GM19239 (cell line): ENCODE measurements around the gene GTF2H2C.
"Not testable (repeated sequence)": the region's sequence is repeated elsewhere in the genome, so short reads cannot be mapped to it uniquely, and the experiment has no call there.

Experiments
- DNase-seq: peaks from one replicate; pipeline ENCODE4 v3.0.0; 2011; ENCODE audit warnings: low spot score; ENCODE audit not compliant: insufficient read length
- FAIRE-seq: peaks from 2 replicates; lab custom pipeline; 2011; peaks lifted over from hg19 to GRCh38; lab: Jason Lieb, UNC

The GTF2H2C gene

GRCh38 chr5:69560587-69561431, 818 bp downstream of the GTF2H2C start:
- DNase-seq, FAIRE-seq: not testable (repeated sequence)

DNA sequence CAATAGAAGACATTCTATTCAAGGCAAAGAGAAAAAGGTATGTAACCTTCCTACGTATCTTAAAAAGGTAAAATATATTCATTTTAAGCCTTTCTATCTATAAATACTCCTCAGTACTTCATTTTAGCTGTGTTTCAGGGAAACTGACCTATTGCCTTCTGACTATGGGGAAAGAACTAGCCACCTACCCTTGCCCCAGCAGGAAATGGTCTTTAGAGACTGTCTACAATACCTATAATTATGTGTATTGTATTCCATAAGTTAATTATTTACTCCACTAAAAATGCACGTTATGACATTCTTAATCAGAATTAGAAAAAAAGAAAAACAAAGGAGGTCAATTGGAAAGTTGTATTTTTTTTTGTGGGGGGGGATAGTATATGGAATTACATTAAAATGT, 6.2 kb downstream of the GTF2H2C start:
- not testable (repeated sequence) for FAIRE-seq, DNase-seq

DNA sequence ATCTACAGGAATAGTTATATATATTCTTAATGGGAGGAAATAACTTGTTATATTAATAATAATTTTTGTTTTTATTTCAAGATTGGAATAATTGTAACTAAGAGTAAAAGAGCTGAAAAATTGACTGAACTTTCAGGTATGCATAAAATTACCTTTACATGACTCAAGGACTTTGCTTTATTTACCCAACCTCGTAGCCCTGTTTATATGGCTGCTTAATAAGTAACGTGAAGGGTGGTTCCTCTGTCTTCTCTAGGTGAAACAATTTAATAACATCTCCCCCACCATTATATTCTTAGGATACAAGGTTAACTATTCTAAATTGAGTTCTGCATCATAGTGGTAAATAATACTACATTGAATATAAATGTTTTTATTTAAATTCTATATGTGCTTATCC, 8.1 kb downstream of the GTF2H2C start:
- FAIRE-seq, DNase-seq: not testable (repeated sequence)

DNA sequence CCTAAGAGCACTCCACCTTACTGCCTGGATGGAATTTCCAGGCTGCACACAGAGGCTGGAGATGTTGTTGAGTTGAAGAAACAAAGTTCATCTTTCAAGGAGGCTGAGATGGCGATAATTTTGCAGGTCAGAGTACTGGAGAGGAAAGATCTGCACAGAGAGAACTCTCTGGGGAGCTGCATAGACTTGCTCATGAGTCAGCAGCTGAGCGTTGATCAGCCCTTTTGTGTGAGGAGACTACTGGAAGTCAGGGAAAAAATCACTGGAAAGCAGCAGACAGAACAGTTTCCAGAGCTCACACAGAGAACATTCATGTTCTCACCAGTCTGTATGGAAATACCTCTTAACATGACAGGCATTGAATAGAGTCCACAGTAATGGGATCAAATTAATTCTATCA, 23.4 kb downstream of the GTF2H2C start:
- FAIRE-seq, DNase-seq: not testable (repeated sequence)

DNA sequence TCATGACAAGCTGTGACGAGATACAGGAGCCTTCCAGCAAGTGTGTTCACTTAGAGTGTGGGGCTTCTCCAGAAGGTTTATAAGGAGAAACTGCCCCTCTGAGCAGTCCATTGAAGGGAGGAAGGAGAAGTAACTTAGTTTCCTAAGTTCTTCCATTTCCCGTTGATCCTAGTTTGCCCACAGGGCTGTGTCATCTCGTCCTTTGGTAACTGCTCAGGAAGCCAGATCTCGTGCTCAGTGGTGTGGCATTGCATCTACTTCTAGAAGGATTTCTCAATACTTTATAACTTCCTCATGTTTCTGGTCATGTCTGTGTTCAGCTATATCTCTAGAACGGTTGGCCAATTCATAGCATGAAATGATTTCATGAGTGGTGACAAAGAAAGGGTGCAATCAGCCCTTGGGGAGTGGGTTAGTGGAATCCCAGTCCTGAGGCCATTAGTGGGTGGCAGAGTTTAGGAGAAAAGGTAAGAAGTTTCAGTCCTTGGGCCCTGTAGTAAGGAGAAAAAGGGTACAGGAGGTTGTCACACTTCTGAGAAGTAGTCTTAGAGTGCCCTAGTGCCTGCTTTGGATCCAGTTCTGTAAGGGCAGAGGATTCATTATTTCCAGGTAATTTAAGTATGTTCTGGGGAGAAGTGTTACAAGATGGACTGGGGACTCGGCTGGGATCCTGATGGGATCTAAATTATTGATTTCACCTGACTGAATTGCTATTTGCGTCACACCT, 36.3 kb downstream of the GTF2H2C start:
- not testable (repeated sequence) for FAIRE-seq, DNase-seq

DNA sequence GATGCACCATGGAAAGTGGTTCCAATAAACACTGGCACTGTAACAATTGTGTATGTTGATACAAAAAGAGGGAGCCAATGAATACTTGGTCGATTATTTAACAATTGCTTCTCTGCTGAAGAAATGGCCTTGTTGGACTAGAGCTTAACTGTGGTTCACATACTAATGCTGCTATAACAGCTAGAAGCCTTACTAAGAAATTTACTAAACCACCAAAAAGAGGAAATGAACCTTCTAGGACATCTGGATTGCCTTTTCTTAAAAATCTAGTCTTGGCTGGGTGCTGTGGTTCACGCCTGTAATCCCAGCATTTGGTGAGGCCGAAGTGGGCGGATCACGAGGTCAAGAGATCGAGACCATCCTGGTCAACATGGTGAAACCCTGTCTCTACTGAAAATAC, 42.0 kb downstream of the GTF2H2C start:
- DNase-seq, FAIRE-seq: not testable (repeated sequence)

DNA sequence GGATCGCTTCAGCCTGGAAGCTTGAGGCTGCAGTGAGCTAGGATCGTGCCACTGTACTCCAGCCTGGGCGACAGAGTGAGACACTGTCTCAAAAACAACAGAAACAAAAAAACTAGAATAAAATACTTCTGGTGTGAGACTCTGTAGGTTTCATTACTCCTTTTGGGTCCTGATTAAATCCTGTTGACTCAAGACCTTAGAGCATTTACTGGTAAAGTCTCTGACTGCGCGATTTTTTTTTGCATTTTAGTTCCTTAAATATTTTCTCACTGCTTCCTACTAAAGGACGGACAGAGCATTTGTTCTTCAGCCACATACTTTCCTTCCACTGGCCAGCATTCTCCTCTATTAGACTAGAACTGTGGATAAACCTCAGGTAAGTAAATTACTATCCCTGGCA, 46.8 kb downstream of the GTF2H2C start:
- not testable (repeated sequence) for FAIRE-seq, DNase-seq

GRCh38 chr5:69607750-69608149, 47.8 kb downstream of the GTF2H2C start:
- DNase-seq, FAIRE-seq: not testable (repeated sequence)

GRCh38 chr5:69608861-69609496, 49.0 kb downstream of the GTF2H2C start:
- not testable (repeated sequence) for FAIRE-seq

DNA sequence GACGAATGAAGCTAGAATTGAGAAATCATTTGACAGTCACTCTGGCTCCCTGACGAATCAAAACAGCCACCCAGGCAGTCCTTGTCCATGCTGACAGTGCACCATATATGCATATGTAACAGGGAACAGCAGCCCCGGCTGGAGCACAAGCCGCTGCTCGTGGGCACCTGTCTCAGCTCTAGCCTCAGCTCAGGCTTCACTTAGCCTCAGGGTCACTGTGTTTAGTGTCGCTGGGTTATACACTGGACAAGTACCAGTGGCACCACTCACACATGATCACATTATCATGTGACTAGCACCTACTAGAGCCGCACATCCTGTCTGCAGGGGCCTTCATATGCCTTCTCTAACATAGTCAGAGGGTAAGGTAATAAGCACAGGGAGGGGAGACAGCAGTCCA, 54.9 kb downstream of the GTF2H2C start:
- FAIRE-seq, DNase-seq: not testable (repeated sequence)

More at GRCh38 chr5:69608861-69609496, 49.0 kb downstream of the GTF2H2C start:
- not testable (repeated sequence) for DNase-seq

DNA sequence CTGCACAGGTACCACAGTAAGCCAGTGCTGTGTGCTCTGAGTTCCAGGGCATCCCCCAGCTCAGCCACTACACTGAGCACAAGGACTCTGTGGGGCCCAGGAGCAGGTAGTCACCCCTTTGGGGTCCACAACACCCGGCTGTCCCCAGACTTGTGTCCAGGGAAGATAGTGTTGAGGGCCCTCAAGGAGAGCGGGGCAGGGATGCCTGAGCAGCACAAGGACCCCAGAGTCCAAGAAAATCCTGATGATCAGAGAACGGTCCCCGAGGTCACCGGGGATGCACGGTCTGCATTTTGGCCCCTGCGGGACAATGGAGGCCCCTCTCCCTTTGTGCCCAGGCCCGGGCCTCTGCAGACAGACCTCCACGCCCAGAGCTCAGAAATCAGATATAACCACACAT, 71.9 kb downstream of the GTF2H2C start:
- not testable (repeated sequence) for DNase-seq, FAIRE-seq
